Chondrocyte (in vitro differentiated cells): ENCODE data around the gene RFPL1. TPM values are rescaled to one million over a fixed set of nuclear protein-coding genes. Genes with fewer than 3 reads are reported as not detected.
A peak's percentile ranks its signal among the peaks of the same experiment; 100 is the strongest.

Experiments
- DNase-seq: peaks from one replicate; pipeline ENCODE4 v3.0.0; 2021; ENCODE audit warnings: mixed read lengths, low spot score
- H3K27ac Mint-ChIP-seq: one replicate; pipeline ENCODE4 v1.8.0; 2021; ENCODE audit warnings: mild to moderate bottlenecking, moderate library complexity, mixed read lengths; ENCODE audit not compliant: unreplicated experiment
- H3K27me3 Mint-ChIP-seq: 2 replicates; pipeline ENCODE4 v1.8.0; 2021; ENCODE audit warnings: low read depth, mixed read lengths
- H3K36me3 Mint-ChIP-seq: 2 replicates; pipeline ENCODE4 v1.8.0; 2021; ENCODE audit warnings: low read depth, mixed read lengths
- H3K4me1 Mint-ChIP-seq: 2 replicates; pipeline ENCODE4 v1.8.0; 2021; ENCODE audit warnings: low read depth, mild to moderate bottlenecking, mixed read lengths
- H3K4me3 Mint-ChIP-seq: one replicate; pipeline ENCODE4 v1.8.0; 2021; ENCODE audit warnings: mild to moderate bottlenecking, moderate library complexity, mixed read lengths; ENCODE audit not compliant: unreplicated experiment
- H3K9me3 Mint-ChIP-seq: 2 replicates; pipeline ENCODE4 v1.8.0; 2021; ENCODE audit warnings: low read depth, mixed read lengths
- CTCF ChIP-seq: fragments of 200-600 bp; sonication (generic); IDR thresholded peaks from 2 replicates; pipeline ENCODE4 v1.5.0; 2021; ENCODE audit warnings: antibody characterized with exemption, mild to moderate bottlenecking, moderate library complexity
- total RNA-seq: library from RNA; stranded (reverse); gene quantifications from 3 replicates; pipeline ENCODE4 v1.2.1, GENCODE V29; 2021

Gene RFPL1
- total RNA-seq, 1 donor from 2014 or later = not detected

GRCh38 chr22:29443861-29444792, 5.7 kb downstream of the RFPL1 start:
- Mint-ChIP-seq H3K27ac (peak overlapping the region; percentile 83), H3K36me3 (no peaks in the 10 kb centered on the region), H3K27me3 (no peaks in the 10 kb centered on the region), H3K4me1 (peaks cover 20% of the 10 kb centered on the region), H3K4me3 (no peak overlapping the region), H3K9me3 (no peaks in the 10 kb centered on the region)
- DNase-seq = no peak
- no peak for TF ChIP-seq CTCF

GRCh38 chr22:29445508-29445907, 7.1 kb downstream of the RFPL1 start:
- Mint-ChIP-seq H3K27ac (no peak overlapping the region), H3K36me3 (no peaks in the 10 kb centered on the region), H3K4me3 (no peak overlapping the region), H3K27me3 (no peaks in the 10 kb centered on the region), H3K9me3 (no peaks in the 10 kb centered on the region), H3K4me1 (peaks cover 20% of the 10 kb centered on the region)
- TF ChIP-seq CTCF = no peak
- no peak for DNase-seq

DNA sequence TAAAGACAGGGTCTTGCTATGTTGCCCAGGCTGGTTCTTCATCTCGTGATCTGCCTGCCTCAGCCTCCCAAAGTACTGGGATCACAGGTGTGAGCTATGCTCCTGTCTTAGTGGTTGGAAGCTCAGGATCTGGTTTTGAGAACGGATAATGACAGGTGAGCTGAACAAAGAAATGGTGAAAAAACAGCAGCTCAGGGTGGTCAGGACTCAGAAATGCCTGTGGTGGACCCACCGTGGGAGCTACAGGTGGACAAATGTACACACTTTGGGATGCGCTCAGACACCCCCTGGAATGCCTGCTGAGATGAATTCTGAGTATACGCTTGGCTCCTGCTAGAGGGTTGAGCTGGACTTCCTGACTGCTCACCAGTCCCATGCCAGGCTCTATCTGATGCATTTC, 9.5 kb downstream of the RFPL1 start:
- no peak for DNase-seq
- Mint-ChIP-seq H3K27me3 (no peaks in the 10 kb centered on the region), H3K9me3 (no peaks in the 10 kb centered on the region), H3K4me3 (no peak overlapping the region), H3K36me3 (no peaks in the 10 kb centered on the region), H3K4me1 (peaks cover 14% of the 10 kb centered on the region), H3K27ac (no peak overlapping the region)
- TF ChIP-seq CTCF = no peak

DNA sequence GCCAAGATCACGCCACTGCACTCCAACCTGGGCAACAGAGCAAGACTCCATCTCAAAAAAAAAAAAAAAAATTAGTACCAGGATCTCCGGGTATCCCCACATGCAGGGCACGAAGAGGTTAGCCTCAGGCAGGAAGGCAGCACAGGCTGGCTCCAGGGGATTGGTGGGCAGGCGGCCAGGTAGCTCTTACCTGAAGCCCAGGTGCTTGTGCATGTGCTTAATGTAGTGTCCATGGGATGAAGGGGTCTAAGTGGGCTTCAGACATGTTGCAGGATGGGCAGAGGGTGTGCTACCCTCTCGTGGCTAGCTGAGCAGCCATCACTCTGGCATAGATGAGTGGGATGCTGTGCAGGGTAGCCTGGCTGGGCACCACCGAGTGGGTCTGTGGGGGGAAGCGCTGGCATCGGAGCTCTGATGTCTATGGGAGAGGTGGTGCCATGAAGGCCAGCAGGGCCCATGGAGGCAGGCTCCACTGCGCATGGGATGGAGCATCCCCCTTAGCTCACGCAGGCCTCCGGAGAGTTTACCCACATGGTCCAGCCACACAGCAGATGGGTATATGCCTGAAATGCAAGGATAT, 11.0 kb downstream of the RFPL1 start:
- TF ChIP-seq CTCF = no peak

DNA sequence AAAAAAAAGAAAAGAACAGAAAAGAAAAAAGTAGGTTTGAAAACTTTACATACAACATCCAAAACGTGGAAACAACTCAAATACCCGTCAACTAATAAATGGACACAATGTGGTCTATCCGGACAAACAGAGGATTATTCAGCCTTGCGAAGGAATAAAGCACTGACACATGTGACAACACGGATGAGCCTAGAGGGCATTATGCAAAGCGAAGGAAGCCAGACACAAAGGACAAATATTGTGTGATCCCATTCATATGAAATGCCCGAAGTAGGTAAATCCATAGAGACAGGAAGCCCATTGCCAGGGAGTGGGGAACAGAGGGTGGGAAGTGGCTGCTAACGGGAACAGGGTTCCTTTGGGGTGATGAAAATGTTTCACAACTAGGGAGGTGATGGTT, 11.8 kb downstream of the RFPL1 start:
- TF ChIP-seq CTCF = no peak
- peaks cover 8% of the 10 kb centered on the region for H3K4me1 Mint-ChIP-seq
- H3K36me3 Mint-ChIP-seq = no peaks in the 10 kb centered on the region
- no peak overlapping the region for H3K27ac Mint-ChIP-seq
- no peaks in the 10 kb centered on the region for H3K9me3 Mint-ChIP-seq
- no peak for DNase-seq
- H3K4me3 Mint-ChIP-seq = no peak overlapping the region
- no peaks in the 10 kb centered on the region for H3K27me3 Mint-ChIP-seq

More for the DNA sequence above, 11.0 kb downstream of the RFPL1 start:
- Mint-ChIP-seq H3K4me1 (peaks cover 2% of the 10 kb centered on the region), H3K36me3 (no peaks in the 10 kb centered on the region), H3K9me3 (no peaks in the 10 kb centered on the region), H3K4me3 (no peak overlapping the region), H3K27ac (no peak overlapping the region), H3K27me3 (no peaks in the 10 kb centered on the region)
- DNase-seq = peak; percentile 73
